ENCODE data around the gene SCUBE1.

DNA sequence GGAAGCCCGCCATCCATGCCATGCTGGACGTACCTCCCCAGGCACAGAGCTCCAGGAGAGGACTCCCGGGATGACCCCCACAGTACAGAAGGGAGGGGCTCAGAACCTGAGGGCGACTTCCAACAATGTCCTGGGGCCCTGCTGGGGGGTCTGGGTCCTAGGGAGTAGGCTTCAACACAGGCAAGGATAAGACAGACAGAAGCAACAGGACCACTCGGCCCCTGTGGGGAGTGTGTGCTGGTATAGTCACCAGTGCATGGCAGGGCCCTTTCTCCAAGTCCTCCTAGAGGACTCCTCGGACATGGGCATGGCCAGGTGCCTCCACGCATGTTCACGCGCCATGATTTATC, 173.1 kb downstream of the SCUBE1 start:
- TF ChIP-seq, protein P1, sequence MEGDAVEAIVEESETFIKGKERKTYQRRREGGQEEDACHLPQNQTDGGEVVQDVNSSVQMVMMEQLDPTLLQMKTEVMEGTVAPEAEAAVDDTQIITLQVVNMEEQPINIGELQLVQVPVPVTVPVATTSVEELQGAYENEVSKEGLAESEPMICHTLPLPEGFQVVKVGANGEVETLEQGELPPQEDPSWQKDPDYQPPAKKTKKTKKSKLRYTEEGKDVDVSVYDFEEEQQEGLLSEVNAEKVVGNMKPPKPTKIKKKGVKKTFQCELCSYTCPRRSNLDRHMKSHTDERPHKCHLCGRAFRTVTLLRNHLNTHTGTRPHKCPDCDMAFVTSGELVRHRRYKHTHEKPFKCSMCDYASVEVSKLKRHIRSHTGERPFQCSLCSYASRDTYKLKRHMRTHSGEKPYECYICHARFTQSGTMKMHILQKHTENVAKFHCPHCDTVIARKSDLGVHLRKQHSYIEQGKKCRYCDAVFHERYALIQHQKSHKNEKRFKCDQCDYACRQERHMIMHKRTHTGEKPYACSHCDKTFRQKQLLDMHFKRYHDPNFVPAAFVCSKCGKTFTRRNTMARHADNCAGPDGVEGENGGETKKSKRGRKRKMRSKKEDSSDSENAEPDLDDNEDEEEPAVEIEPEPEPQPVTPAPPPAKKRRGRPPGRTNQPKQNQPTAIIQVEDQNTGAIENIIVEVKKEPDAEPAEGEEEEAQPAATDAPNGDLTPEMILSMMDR (IDR thresholded peaks at IDR 0.05): no peak
- TF ChIP-seq POLR2AphosphoS5 (IDR thresholded peaks at IDR 0.05): no peak
